NCI-H2227 (cell line): ENCODE data around the gene PPA2.
"Not testable (repeated sequence)": the region's sequence is repeated elsewhere in the genome, so short reads cannot be mapped to it uniquely, and the experiment has no call there.

Source experiments
- DNase-seq: peaks from one replicate; lab custom pipeline; 2025; ENCODE audit not compliant: unreplicated experiment; lab: John Stamatoyannopoulos, UW

The PPA2 gene

DNA sequence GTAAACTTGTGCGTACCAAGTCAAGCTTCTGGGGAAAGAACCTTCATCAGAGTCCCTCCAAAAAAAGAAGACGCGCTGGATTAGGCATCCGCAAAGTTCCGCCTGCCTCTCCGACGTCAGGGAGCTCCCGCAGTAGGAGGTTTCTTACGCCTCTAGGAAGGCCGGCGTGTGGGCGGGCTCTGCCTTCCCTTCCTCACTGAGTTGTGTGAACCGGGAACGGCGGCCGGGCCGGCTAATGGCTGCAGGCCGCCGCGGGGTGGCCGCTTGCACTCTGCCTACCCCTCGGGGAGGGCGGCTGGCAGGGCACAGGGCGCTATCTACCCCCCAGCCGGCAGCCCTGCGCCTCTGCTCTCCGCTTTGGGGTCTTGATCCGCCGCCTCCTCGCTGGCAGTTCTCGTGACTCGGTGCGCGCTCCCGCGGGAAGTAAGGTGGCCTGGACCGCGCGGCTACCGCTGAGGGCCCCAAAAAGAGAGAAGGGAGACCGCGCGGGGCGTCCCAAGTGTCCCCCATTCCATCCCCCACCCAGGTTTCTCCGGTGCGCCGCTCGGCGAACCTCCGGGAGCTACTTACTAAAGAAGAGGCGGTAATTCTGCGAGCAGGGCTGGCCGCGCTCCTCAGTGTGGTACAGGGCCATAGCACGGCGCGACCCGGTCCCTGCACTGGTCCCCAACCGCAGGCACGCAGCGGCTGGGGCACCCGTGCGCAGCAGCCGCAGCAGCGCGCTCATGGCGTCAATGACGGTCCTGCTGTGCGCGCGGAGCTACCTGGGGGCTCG lies at the start of gene PPA2:
PPA2 (minus strand) TSS at position 739 of the 775 bp plus-strand sequence; CDS start at position 727, 12 bp downstream.
- peak; percentile 88 for DNase-seq

DNA sequence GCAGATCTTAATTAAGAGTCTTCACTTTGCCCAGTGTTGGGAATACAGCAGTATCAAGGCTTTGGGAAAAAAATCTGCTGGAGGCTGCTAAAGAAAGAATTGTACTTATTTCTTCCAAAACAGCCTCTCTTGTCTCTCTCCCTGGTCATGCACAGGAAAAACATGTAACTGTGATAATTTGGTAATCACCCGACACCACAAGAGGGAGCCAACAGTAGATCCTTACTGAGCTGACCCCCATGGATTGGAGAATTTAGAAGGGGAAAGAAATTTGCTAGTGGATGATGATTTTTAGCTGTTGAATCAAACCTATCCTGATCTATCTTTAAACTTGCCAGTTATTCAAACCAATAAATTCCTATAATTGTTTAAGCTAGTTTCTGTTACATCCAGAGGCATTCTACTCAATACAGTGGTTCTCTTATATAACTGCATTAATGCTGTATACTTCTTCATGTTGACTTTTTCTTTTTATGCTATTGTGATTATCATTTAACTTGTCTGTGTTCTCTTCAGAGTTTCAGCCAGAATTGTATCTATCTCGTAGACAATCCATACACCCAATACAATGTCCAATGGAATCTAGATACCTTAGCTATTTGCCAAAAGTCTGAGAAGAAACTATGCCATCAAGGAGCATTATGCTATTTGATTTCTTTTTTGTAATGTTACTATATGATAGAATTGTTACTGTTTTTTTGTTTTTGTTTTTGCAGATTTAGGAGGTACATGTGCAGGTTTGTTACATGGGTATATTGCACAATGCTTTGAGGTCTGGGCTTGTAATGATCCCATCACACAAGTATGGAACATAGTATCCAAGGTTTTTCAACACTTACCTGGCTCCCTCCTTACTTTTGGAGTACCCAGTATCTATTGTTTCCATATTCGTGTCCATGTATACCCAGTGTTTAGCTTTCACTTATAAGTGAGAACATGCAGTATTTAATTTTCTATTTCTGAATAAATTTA lies 47.2 kb upstream of the PPA2 start:
- DNase-seq: peak; percentile 15

DNA sequence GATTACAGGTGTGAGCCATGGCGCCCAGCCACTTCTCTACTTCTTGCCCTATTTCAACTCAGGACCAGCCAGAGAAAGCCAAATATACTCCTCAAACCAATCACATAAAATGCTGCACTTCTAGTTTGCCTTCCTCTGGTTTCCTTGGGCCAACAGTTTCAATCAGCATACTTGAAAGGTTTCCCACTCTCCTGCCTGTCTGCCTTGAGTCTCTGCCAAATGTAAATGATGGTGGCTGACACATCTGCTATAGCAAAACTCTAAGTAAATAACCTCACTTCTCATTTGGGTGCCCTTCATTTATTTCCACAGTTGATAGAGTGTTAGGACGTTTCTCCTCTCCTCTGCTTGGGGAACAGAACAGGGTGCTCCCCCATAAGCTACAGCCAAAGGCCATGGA lies 36.4 kb upstream of the PPA2 start:
- no peak for DNase-seq

DNA sequence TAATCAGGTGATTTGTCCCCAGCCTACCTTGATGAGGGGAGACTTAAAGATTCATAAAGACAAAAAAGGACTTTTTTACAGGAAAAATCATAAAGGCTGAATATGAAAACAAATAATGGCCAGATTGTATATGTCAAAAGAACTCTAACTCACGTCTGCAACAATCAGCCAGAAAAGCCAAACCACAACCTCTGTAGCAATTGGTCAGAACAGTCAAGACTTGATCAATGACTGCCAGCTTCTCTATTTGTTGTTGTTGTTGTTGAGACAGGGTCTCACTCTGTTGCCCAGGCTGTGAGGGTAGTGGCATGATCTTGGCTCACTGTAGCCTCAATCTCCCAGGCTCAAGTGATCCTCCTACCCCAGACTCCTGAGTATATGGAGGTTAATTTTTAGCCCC lies 35.9 kb upstream of the PPA2 start:
- DNase-seq: no peak

DNA sequence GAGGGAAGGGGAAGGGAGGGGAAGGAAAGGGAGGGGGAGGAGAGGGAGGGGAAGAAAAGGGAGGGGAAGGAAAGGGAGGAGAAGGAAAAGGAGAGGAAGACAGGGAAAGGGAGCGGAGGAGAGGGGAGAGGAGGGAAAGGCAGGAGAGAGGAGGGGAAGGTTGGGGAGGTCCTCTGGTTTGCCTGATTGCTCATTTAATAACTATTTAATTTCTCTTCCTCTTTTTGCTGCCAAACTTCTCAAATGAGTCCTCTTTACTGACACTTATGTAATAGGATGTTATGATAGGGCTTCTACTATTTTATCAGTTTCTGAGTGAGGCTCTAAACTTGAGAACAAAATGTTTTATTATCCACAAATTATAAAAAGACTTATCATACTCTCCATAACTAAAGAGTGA lies 35.4 kb upstream of the PPA2 start:
- DNase-seq: no peak

DNA sequence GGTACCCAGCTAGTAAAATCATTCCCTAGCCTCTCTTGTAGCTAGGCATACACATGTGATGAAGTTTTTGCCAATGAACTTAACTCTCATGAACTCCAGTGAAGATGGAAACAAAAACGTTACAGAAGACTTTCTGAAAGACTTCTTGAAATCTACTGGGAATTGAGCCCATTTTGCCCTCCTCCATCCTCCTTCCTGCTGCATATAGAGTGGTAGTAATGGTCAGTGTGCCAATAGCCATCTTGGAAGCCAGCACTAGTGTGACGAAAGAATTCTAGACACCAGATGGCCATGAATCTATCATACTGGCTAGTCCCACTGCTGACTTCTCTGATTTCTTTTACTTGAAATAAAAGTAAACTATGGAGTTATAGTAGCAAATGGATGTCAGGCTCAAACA lies 30.9 kb upstream of the PPA2 start:
- DNase-seq: no peak

DNA sequence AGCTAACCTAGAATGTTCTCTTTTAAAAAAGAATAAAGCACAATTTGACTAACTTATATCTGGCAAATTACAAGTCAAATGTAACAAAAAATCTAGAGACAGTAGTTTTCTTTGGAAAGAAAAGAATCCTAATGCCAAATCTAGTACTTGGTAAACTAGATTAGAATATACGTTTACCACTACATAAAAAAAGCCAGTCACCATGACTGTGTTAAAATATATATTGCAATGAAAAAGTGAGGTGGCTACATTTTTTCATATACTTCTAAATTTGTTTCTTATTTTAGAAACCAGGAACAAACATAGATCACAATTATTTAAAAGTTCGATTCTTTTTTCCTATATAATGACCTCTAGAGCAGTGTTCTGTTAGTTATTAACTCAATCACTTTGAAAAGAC lies 29.6 kb upstream of the PPA2 start:
- no peak for DNase-seq

DNA sequence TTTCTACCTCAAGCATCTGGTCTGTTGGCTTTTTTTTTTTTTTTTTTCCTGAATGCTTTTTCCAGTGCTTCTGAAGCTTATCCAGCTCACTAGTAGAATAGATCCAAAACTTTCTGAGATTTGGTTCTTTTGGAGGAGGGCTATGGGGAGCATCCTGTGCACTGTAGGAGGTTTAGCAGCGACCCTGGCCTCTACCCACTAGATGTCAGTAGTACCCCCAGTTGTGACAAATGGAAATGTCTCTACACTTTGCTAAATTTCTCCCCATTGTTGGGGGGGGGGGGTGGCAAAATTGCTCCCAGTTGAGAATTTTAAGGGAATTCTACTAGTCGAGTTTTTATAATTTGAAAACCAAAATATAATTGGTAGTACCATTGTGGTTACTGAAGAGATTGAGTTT lies 23.0 kb upstream of the PPA2 start:
- DNase-seq: no peak

DNA sequence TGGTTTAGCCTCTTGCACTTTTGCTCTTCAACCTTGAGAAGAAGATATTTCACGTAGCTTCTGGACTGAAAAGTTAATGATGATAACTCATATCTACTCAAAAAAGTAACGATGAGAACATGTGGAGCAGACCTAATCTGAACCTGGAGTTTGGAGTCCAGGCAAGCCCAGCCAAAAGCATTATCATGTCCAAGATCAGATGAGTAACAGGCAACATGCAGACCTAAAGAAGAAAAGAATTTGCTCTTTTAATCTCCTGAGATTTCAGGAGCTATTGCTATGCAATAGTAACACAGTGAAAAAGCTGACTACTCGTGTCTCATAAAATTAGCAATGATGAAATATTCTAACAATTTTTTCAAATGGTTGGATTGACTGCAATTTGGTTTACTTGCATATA lies 21.8 kb upstream of the PPA2 start:
- no peak for DNase-seq

DNA sequence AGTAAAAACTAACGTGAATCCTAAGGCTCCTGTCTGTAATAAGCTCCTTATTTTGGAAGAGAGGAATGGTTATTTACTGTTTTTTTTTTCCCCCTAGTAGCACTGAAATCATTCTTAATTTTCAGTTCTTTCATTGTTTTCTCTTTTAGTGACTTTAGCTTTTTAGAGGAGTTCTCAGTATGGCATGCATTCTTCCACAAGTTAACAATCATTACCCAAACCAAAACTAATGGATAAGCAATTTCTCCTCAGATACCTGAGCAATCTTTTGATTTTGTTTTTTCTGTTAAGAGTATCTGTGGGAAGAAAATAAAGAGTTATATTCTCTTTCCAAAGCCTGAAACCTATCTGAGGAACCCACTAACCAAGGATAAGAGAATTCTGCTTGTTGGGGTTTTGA lies 16.7 kb upstream of the PPA2 start:
- no peak for DNase-seq

DNA sequence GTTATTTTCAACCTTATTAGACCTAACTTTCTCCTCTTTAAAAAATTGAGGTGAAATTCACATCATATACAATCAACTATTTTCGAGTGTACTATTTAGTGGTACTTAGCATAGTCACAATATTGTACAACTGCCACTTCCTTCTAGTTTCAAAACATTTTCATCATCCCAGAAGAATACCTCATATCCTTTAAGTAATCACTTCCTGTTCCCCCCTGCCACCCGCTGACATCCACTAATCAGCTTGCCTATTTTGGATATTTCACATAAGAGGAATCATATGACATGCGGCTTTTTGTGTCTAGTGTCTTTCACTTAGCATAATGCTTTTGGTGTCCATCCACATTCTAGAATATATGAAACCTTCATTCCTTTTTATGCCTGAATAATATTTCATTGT lies 10.0 kb upstream of the PPA2 start:
- no peak for DNase-seq

DNA sequence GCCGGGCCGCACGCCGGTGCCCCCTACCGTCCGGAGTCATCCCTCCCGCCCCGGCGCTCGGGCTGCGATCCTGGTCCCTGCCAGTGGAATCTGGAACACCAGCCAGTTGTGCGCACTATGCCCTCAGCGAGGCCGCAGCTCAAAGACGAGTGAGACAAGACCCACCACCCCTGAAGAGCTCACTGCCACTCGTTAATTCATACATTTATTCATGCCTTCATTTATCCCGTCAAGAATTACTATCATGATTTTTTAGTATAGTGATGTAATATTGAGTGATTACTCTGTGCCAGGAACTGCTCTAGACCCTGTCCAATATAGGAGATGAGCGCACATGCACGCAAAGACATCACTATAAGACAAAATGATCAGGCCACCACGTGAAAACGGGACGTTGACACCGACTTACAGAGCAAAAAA lies 247 bp upstream of the PPA2 start:
- DNase-seq: no peak

DNA sequence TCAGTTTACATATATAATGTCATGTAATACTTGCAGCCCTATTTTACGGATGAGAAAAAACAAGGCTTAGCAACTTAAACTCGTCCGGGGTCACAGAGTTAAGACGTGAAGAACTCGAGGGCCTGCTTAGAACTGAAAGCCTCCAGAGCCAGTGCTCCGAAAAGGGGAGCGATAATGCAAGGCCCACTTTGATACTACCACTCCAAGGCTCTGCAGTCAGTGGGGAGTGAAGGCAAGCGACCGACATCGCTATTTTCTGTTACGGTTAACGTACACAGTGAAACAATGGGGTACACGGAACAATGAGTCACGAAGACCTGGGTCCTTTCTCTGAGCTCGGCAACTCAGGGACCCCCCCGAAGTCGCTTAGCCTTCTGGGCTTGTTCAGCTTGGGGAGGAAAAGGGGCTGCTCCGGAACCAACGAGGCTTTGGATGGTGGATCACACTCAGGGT lies 965 bp downstream of the PPA2 start:
- peak; percentile 31 for DNase-seq

DNA sequence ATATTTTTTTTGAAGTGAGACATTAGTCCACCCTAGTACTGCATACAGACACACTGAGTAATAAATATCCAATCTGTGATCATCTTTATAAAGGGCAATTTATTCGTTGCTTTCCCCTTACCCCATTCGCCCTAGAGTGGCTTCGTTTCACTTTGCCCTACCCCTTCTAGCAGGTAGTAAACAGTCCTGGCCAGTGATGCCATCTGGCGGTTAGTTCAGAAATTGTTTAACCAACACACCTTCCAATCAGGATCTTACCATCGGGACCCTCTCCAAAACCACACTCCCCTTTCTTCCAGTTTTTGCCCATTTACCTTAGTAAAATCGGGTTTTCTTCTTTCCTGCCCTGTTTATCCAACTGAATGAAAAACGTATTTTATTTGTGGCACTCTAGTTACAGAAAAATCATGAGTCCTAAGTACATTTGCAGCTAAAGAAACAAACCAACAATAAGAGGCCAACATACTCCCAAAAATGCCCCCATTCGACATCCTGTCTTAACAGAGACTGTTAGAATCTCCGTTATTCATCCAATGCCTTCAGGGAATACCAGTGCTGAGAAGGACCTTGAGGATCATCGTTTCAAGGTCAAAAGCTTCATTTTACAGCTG lies 2.2 kb downstream of the PPA2 start:
- peak; percentile 77 for DNase-seq

DNA sequence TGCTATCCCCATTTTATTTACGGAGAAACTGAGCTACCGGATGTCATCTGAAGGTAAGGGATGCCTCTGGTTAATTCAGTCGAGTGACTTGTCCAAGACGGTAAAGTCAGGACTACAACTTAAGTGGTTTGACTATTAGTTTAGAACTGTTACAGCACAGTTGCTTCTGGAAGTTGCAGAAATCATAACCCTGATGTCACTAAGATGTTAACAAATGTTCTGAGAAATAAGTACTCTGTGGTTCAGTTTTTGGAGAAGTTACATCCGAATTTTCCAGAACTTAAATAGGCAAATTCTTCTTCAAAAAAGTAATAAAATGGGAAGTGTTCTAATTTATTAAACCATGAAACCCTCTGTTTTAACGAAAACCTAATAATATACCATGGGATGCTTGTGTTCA lies 3.1 kb downstream of the PPA2 start:
- no peak for DNase-seq

DNA sequence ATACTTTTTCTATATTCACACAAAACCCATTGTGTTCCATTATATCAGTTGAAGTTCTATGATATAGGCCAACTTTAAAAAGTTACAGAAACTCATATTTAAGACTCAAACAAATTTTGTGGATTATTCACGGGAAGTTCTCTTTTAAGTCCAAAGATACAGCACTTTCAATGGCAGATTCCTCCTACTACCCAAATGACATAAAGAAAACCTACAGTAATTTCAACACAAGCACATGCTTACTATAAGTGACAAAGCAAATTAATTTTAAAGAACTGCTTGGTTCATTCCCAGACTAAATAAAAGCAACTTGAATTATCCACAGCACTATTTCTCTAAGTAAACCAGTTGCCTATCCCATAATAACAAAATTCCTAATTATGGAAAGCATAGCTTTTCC lies 4.1 kb downstream of the PPA2 start:
- no peak for DNase-seq

DNA sequence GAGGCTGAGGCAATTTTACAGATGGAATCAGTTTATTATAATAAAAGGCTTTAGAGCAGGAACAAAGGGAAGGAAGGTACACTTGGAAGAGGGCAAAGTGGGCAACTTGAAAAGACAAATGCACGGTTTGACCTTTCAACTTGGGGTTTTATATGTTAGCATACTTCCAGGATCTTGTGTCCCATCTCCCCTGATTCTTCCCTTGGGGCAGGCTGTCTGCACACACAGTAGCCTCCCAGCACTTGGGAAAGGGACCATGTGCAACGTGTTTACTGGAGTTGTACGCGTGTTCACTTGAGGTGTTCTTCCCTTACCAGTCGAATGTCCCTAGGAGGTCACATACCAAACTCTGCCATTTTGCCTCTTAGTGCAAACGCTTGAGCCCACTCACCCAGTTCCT lies 7.3 kb downstream of the PPA2 start:
- no peak for DNase-seq

DNA sequence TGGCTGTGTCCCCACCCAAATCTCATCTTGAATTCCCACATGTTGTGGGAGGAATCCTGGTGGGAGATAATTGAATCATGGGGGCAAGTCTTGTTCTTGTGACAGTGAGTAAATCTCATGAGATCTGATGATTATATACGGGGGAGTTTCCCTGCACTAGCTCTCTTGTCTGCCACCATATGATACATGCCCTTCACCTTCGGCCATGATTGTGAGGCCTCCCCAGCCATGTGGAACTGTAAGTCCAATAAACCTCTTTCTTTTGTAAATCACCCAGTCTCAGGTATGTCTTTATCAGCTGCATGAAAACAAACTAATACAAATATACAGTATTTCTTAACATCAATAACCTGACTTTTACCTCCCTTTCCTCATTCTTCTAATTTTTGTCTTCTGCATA lies 9.3 kb downstream of the PPA2 start:
- DNase-seq: not testable (repeated sequence)

DNA sequence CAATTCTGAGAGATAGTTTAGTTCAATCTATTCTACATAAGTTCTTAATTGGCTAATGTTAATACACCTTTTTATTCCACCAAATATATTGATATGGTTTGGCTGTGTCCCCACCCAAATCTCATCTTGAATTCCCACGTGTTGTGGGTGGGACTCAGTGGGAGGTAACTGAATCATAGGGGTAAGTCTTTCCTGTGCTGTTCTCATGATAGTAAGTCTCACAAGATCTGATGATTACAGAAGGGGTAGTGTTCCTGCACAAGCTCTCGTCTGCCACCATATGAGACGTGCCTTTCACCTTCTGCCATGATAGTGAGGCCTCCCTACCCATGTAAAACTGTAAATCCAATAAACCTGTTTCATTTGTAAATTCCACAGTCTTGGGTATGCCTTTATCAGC lies 11.3 kb downstream of the PPA2 start:
- no peak for DNase-seq

DNA sequence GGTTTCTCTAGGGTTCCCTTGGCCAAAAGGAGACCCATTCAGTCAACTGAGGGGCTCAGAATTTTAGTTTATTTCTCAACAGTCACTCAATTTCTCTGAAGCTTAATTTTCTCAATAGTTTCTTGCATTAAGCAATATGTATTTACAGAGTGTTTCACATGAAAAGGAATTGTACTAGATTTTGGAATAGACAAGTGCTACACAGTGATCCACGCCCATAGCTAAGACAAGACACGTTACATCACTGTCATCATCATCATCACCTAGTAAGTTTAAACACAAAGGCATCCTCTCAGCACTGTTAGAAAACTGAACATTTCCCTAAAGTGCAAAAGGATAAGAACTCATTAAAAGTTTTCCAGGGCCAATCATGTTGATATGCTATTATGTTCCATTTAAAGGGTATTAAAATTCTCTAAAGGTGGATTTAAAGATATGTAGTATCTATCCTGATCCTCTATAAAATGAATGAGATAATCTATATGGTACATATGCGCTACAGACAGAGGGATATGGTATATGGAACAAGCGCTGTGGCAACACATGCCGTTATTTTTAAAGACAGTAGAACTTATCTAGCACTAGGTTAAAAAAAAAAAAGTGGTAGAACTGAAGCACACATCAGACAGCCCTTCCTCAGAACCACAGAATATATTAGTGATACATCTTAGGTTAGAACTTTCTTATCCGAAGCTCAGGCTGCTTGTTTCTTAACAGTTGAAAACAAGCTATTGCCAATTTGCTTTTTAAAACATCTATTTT lies 12.1 kb downstream of the PPA2 start:
- DNase-seq: no peak

DNA sequence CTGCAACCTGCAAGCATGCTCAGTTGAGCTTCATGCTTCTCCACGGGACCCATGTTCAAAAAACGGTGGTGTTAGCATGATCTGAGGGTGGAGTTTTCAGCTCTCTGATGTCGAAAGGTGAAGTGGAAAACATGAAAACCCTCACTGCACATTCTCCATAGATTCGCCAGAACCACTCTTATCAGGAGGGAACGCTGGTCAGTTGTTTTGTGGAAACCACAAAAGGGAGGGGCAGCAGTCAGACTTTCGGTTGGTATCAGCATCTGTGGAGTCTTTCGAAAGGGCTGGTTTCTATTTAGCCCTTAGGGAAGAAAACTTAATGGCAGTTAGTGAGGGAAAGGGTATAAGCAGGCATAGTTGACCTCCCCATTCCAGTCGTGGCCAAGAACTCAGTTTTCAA lies 12.6 kb downstream of the PPA2 start:
- no peak for DNase-seq
